ENCODE data around the gene COL5A2.

The COL5A2 gene

DNA sequence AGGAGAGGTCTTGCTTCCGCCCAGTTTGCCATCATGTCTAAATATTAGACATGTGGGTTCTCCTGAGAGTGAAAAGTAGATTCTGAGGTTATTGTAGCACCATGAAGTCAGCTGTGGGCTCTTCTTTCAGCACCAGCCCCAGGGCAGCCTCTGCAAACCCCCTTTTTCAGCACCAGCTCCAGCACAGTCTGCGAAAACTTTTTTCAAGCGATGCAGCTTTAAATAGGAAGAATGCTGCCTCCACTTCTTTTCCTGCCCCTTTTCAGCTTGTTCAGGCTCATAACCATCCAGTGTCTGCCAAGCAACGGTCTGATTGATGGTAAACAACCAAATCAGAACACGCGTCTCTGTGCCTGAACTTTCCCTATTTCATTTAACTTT, at the start of gene COL5A2:
Gene COL5A2, minus strand, starts transcription at position 192 of the 381 bp plus-strand sequence. Its CDS starts 157 bp downstream, at position 35.
- TF ChIP-seq, protein P1, sequence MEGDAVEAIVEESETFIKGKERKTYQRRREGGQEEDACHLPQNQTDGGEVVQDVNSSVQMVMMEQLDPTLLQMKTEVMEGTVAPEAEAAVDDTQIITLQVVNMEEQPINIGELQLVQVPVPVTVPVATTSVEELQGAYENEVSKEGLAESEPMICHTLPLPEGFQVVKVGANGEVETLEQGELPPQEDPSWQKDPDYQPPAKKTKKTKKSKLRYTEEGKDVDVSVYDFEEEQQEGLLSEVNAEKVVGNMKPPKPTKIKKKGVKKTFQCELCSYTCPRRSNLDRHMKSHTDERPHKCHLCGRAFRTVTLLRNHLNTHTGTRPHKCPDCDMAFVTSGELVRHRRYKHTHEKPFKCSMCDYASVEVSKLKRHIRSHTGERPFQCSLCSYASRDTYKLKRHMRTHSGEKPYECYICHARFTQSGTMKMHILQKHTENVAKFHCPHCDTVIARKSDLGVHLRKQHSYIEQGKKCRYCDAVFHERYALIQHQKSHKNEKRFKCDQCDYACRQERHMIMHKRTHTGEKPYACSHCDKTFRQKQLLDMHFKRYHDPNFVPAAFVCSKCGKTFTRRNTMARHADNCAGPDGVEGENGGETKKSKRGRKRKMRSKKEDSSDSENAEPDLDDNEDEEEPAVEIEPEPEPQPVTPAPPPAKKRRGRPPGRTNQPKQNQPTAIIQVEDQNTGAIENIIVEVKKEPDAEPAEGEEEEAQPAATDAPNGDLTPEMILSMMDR (IDR thresholded peaks at IDR 0.05; ENCODE audit: insufficient read depth, low read length, missing control alignments): no peak
- ChIA-PET POLR2A (interaction anchor here (0.6 to 2.5 kb wide), 9 partner anchors 12 to 230 kb away, joined by 3 to 21 read pairs (median 5); no protein-coding TSS in a partner anchor), CTCF (interaction anchor here (1.0 to 4.7 kb wide), 11 partner anchors 9 to 1598 kb away, joined by 3 to 40 read pairs (median 6); no protein-coding TSS in a partner anchor)
- DNase-seq (ENCODE audit: low read depth, low spot score): peak; percentile 80
- peak within 1 kb of the TSS; percentile 79 for H3K4me3 ChIP-seq (ENCODE audit: low read depth, low read length)

DNA sequence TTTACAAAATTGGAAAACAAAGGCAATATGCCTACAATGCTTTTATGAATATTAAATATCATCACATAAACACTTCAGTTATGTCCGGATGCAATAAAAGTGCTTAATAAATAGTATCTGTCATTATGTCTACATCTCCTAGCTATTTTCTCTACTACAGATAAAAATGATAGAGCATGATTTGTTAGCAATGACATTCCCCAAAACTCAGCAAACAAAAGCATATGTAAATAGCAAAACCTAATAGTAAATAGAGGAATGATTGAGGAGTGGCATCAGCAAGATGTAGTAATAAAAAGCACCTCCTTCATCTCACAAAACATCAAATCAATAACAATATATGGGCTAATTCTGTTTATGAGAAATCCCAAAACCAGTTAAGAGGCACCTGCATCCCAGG, 46.5 kb upstream of the COL5A2 start:
- ChIA-PET POLR2A (no interaction called here), CTCF (no interaction called here)
- DNase-seq (ENCODE audit: low read depth, low spot score): no peak
- TF ChIP-seq, protein P1 (IDR thresholded peaks at IDR 0.05; ENCODE audit: insufficient read depth, low read length, missing control alignments): no peak
- H3K4me3 ChIP-seq (ENCODE audit: low read depth, low read length): no peak overlapping the region

DNA sequence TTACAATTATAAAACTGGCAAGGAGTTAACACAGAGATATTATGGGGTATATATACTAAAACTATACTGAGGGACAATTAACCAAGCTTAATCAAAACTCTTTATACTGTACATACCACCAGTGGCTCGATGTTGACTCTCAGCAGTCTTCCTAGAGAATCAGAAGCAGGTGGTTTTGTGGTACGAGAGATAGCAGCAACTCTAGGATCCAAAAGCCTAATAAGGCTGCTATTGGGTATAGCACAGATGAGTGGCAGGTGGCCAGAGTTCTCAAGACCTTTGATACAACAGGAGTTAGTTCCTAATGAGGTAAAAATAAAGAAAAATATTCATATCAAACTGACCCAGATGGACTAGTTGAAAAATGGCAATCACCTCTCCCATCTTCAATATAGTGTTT, 45.5 kb upstream of the COL5A2 start:
- H3K4me3 ChIP-seq (ENCODE audit: low read depth, low read length): no peak overlapping the region
- DNase-seq (ENCODE audit: low read depth, low spot score): no peak
- ChIA-PET CTCF (no interaction called here), POLR2A (no interaction called here)
- TF ChIP-seq, protein P1 (IDR thresholded peaks at IDR 0.05; ENCODE audit: insufficient read depth, low read length, missing control alignments): no peak

DNA sequence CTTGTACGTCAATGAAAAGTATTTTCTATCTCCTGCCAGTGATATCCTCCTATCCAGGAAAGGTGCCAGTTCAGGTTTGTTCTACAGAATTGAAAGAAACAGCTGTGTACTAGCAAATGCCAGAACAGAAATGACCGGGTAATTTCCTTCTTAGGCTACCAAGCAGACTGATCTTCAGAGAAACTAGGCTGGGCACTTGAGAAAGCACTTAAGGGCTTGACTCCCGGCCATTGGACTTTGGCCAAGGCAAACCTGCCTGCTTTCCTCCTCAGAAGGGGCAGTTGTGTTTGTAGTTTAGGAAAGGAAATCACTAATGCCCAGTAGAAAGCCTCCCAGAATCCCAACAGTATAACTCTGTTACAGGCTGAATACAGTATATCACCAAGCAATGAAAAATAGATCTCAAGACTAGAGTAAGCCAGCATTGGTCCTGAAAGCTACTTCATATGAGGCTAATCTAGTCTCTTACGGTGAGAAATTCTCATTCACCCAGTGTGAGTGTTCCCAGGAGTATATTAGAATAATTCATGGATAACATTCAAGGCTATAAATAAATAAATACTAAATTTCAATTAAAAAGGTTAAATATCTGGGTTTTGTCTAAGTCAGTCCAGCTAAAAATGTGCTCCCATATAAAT, 43.0 kb upstream of the COL5A2 start:
- POLR2A ChIA-PET: no interaction called here
- TF ChIP-seq, protein P1 (IDR thresholded peaks at IDR 0.05; ENCODE audit: insufficient read depth, low read length, missing control alignments): no peak
- no peak for DNase-seq (ENCODE audit: low read depth, low spot score)
- CTCF ChIA-PET: interaction anchor here (0.8 to 1.6 kb wide), 2 partner anchors 24 to 44 kb away, joined by 3 to 4 read pairs; no protein-coding TSS in a partner anchor
- H3K4me3 ChIP-seq (ENCODE audit: low read depth, low read length): no peak overlapping the region

DNA sequence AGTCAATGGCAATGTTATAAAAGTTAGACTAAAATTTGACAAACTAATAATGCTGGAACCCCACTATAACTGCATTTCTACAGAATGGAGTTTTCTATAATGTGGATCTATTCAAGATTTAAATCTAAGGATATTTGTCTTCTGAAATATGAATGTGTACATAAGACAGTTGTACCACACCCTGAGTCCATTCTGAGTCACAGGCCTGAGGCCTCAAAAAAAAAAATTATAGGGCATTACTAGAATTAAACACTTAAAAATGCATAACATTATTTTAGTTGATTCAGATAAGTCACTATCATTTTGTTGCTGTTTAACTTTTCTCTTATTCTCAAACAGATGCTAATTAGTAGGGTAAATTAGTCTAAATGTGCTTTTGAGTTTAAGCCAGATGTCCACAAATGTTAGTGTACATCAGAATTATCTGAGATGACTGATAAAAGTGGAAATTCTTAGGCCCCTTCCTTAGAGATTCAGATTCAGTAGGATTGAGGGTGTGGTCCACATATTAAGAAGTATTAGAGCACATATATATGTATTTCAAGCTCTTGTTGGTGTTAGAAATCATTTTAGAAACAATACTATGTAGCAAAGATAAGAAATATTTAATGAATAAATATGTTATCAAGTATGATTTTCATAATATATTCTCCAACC, 42.4 kb upstream of the COL5A2 start:
- TF ChIP-seq, protein P1 (IDR thresholded peaks at IDR 0.05; ENCODE audit: insufficient read depth, low read length, missing control alignments): no peak
- POLR2A ChIA-PET: no interaction called here
- H3K4me3 ChIP-seq (ENCODE audit: low read depth, low read length): no peak overlapping the region
- CTCF ChIA-PET: no interaction called here
- DNase-seq (ENCODE audit: low read depth, low spot score): no peak

DNA sequence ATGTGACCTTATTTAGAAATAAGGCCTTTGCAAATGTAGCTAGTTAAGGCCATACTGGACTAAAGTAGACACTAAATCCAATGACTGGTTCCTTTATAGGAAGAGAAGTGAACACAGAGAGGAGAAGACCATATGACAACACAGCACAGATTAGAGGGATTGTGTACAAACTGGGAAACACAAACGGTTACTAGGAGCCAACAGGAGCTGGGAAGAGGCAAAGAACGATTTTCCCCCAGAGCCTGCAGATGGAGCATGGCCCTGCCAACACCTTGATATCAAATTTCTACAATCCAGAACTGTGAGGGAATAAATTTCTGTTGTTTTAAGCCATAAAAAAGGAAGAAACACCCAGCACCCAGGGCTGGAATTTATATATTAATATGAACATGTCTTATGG, 38.7 kb upstream of the COL5A2 start:
- H3K4me3 ChIP-seq (ENCODE audit: low read depth, low read length): no peak overlapping the region
- ChIA-PET POLR2A (interaction anchor here (0.8 kb wide), 1 partner anchor 43 kb away, joined by 4 read pairs; no protein-coding TSS in a partner anchor), CTCF (interaction anchor here (1.0 to 1.5 kb wide), 4 partner anchors 12 to 124 kb away, joined by 3 to 4 read pairs (median 3); no protein-coding TSS in a partner anchor)
- DNase-seq (ENCODE audit: low read depth, low spot score): no peak
- TF ChIP-seq, protein P1 (IDR thresholded peaks at IDR 0.05; ENCODE audit: insufficient read depth, low read length, missing control alignments): no peak

All from AG04449 (cell line).